ENCODE results near the gene WDR18.

GRCh38 chr19:952049-952679 is 32.0 kb upstream of the WDR18 start:
- TF ChIP-seq EZH2 (IDR thresholded peaks at IDR 0.05) (no peak), POLR2AphosphoS5 (IDR thresholded peaks at IDR 0.05; ENCODE audit: borderline replicate concordance, low read depth, low read length) (no peak)

Data from SK-N-MC (cell line).